Activated T-cell treated with anti-CD3 and anti-CD28 coated beads, Interleukin-2, amount 50 U/mL, for 72 hours (primary cell): Measurements from ENCODE around the gene SPG7. TPM values are rescaled to one million over a fixed set of nuclear protein-coding genes. Genes with fewer than 3 reads are reported as not detected.

ENCODE experiments used
- ATAC-seq, 2 donors: fragments of 150-1000 bp; cut with Tn5 transposase; replicated peaks in 1 of 2; 2 replicates each; pipeline ENCODE4 v1.10.0; 2021; ENCODE audit warnings: moderate library complexity in 2 of 2, mild to moderate bottlenecking in 1 of 2
- DNase-seq, 2 donors: peaks; one replicate each; pipeline ENCODE4 v3.0.0; 2021 to 2022; ENCODE audit warnings: mixed read lengths in 1 of 2
- H3K27ac Mint-ChIP-seq: one replicate; pipeline ENCODE4 v1.8.0; 2022; ENCODE audit warnings: mild to moderate bottlenecking, moderate library complexity, mixed read lengths
- H3K27me3 Mint-ChIP-seq: one replicate; pipeline ENCODE4 v1.8.0; 2022; ENCODE audit warnings: low read depth, mixed read lengths
- H3K36me3 Mint-ChIP-seq, 2 donors: one replicate each; pipeline ENCODE4 v1.8.0; 2022; ENCODE audit warnings: mixed read lengths in 2 of 2, mild to moderate bottlenecking in 1 of 2; ENCODE audit not compliant: insufficient read depth in 2 of 2
- H3K4me1 Mint-ChIP-seq: one replicate; pipeline ENCODE4 v1.8.0; 2022; ENCODE audit warnings: low read depth, mixed read lengths
- H3K4me3 Mint-ChIP-seq, 2 donors: one replicate each; pipeline ENCODE4 v1.8.0; 2022; ENCODE audit warnings: mild to moderate bottlenecking in 2 of 2, mixed read lengths in 2 of 2, moderate library complexity in 2 of 2
- H3K9me3 Mint-ChIP-seq, 2 donors: one replicate each; pipeline ENCODE4 v1.8.0; 2022; ENCODE audit warnings: mixed read lengths in 2 of 2
- total RNA-seq, 2 donors: library from RNA; stranded (reverse); gene quantifications; one replicate each; pipeline ENCODE4 v1.2.3, GENCODE V29; 2022

Gene SPG7
- total RNA-seq, 2 donors from 2014 or later: 67.4 to 82.1 TPM

- Mint-ChIP-seq H3K27me3 (no peaks in the 10 kb centered on the region), H3K4me3 (peak overlapping the region in 1 of 2 donors; percentile 20), H3K36me3 (no peaks in the 10 kb centered on the region), H3K27ac (no peak overlapping the region), H3K9me3 (no peaks in the 10 kb centered on the region), H3K4me1 (peaks cover 12% of the 10 kb centered on the region)
- ATAC-seq (peak; percentile 74 to 89), DNase-seq (peak in 1 of 2 donors; percentile 29)
Observed at GRCh38 chr16:89593841-89594240, 85.6 kb downstream of the SPG7 start.

DNA sequence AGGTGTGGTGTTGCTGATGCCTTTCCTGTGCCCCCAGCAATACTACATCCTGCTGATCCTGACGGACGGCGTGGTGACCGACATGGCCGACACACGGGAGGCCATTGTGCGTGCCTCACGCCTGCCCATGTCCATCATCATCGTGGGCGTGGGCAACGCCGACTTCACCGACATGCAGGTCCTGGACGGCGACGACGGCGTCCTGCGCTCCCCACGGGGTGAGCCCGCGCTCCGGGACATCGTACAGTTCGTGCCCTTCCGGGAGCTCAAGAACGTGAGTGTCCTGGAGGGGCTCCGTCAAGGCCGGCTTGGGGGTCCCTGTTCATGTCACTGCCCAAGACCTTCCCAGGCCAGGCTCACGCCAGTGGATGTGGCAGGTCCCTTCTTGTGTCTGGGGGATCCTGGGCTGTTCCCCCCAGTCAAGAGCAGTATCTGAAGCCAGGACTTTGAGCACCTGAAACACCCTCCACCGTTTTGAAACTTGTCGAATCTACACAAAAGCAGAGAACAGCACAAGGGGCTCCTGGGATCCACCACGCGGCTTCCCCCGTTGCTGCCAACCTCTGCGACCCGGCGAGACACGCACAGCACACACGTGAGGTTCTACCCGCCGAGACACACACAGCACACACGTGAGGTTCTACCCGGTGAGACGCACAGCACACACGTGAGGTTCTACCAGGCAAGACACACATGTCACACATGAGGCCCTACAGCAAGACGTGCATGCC, 87.3 kb downstream of the SPG7 start:
- Mint-ChIP-seq H3K36me3 (no peaks in the 10 kb centered on the region), H3K27ac (no peak overlapping the region), H3K27me3 (no peaks in the 10 kb centered on the region), H3K4me1 (peaks cover 12% of the 10 kb centered on the region), H3K9me3 (no peaks in the 10 kb centered on the region), H3K4me3 (no peak overlapping the region)
- no peak for ATAC-seq
- DNase-seq: no peak

DNA sequence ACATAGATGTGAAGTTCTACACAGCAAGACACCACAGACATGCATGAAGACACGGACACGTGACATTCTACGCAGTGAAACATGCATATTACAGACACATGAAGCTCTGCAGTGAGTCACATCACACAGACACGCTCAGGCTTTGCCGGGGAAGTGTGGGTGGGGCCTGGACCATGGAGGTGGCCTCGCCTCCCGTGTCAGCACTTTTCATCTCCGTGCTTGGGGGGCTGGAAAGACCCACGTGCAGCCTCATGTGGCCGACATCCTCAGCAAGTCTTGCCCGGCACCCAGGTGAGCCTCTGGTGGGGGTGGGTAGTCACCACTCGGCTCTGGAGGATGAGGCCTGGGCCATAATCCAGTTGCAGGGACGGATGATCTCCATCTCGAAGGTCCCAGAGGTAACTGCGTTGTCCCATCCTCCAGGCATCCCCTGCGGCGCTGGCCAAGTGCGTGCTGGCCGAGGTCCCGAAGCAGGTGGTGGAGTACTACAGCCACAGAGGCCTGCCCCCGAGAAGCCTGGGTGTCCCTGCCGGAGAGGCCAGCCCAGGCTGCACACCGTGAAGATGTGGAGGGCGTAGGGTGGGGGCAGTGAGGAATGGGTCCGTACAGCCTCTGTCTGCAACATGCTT, 88.0 kb downstream of the SPG7 start:
- DNase-seq (no peak), ATAC-seq (no peak)
- no peak overlapping the region for H3K27ac Mint-ChIP-seq
- no peaks in the 10 kb centered on the region for H3K9me3 Mint-ChIP-seq
- H3K36me3 Mint-ChIP-seq: no peaks in the 10 kb centered on the region
- no peaks in the 10 kb centered on the region for H3K27me3 Mint-ChIP-seq
- H3K4me3 Mint-ChIP-seq: no peak overlapping the region
- H3K4me1 Mint-ChIP-seq: peaks cover 12% of the 10 kb centered on the region

DNA sequence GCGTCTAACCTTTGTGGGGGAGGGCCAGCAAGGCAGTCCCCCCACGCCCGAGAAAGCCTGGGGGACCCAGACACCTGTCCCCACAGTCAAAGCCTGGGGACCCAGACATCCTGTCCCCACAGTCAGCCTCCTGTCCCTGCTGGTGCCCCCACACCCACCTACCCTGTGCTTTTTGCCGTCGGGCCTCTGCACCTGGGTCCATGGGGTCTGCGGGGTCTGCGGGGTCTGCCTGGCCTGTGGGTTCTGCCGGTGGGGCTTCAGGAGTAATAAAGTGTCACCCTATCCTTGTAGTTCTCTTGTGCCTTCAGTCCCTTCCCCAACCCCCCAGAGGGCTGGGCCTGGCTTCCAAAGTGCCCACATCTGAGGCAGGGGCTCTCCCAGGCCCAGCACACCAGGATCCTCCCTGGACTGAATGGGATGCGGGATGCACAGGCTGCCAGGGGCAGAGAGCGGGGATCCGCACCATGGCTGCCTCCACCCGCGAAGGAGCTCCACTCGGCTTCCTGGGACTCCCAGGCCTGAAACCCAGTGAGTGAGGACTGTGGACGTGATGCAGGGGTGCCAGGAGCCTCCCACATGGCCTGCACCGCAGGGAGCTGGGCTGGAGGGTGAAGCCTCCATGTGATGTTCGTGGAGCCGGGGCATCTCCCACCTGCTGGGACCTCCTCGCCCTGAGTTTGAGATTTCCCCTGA, 88.9 kb downstream of the SPG7 start:
- H3K4me1 Mint-ChIP-seq: peaks cover 12% of the 10 kb centered on the region
- ATAC-seq: no peak
- no peaks in the 10 kb centered on the region for H3K36me3 Mint-ChIP-seq
- no peak overlapping the region for H3K4me3 Mint-ChIP-seq
- H3K27ac Mint-ChIP-seq: no peak overlapping the region
- no peaks in the 10 kb centered on the region for H3K9me3 Mint-ChIP-seq
- no peaks in the 10 kb centered on the region for H3K27me3 Mint-ChIP-seq
- no peak for DNase-seq

DNA sequence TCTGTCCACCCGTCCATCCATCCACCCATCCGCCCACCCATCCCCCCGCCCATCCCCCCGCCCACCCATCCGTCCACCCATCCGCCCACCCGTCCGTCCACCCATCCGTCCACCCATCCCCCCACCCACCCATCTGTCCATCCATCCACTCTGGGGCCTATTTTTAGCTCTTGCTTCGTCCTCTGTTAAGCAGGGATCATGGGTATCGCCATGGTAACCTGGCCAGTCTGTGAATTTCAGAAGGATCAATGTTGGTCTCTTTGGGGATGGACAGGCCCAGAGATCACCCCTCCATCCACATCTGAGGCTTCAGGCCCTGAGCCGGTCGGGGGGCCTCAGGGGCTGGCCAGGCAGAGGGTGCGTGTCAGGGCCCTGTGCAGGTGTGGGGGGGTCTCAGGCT, 90.0 kb downstream of the SPG7 start:
- Mint-ChIP-seq H3K27ac (no peak overlapping the region), H3K9me3 (no peaks in the 10 kb centered on the region), H3K4me1 (peaks cover 23% of the 10 kb centered on the region), H3K4me3 (no peak overlapping the region), H3K36me3 (no peaks in the 10 kb centered on the region), H3K27me3 (no peaks in the 10 kb centered on the region)
- DNase-seq: no peak
- no peak for ATAC-seq

DNA sequence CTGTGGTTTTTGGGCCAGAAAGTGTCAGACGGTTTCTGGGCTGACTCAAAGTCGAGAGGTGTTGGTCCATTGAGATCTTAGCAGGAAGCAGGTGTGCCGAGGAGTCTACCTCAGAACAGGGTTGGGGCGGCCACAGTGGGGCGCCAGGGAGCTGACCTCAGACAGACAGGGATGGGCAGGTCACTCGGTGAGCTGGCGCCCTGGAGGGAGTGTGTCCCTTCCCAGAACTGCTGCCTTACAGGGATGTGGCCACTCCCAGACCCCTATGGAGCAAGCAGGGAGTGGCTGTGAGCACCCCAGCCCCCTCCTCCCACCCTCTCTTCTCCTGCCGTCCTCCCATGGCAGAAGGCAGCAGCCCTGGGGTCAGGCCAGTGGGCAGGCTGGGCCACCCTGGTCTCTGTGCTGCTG, 91.3 kb downstream of the SPG7 start:
- H3K9me3 Mint-ChIP-seq: no peaks in the 10 kb centered on the region

GRCh38 chr16:89599902-89600301, 91.7 kb downstream of the SPG7 start:
- no peak overlapping the region for H3K27ac Mint-ChIP-seq
- H3K36me3 Mint-ChIP-seq: no peaks in the 10 kb centered on the region
- H3K27me3 Mint-ChIP-seq: no peaks in the 10 kb centered on the region
- ATAC-seq: no peak
- no peak for DNase-seq
- H3K9me3 Mint-ChIP-seq: no peaks in the 10 kb centered on the region
- no peak overlapping the region for H3K4me3 Mint-ChIP-seq
- peaks cover 12% of the 10 kb centered on the region for H3K4me1 Mint-ChIP-seq

More for the DNA sequence above, 91.3 kb downstream of the SPG7 start:
- Mint-ChIP-seq H3K4me1 (peaks cover 12% of the 10 kb centered on the region), H3K27ac (no peak overlapping the region), H3K4me3 (no peak overlapping the region), H3K27me3 (no peaks in the 10 kb centered on the region), H3K36me3 (no peaks in the 10 kb centered on the region)
- peak; percentile 35 to 38 for ATAC-seq
- peak; percentile 54 to 55 for DNase-seq

DNA sequence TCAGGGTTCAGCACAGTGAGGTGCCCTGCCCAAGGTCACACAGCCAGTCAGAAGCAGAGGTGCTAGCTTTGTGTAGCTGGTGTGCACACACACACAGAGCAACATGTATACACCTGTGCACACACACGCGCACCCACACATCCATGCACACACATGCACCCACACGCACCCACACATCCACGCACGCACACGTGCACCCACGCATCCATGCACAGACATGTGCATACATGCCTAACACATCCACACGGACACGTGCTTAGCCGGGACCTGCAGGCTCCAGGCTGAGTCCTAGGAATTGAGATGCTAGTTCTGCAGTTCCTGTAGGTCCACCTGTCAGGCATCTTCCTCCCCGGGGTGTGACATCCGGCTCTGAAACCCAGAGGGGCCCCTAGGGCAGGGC, 92.2 kb downstream of the SPG7 start:
- Mint-ChIP-seq H3K9me3 (no peaks in the 10 kb centered on the region), H3K36me3 (no peaks in the 10 kb centered on the region), H3K27ac (no peak overlapping the region), H3K4me3 (no peak overlapping the region), H3K27me3 (no peaks in the 10 kb centered on the region), H3K4me1 (peaks cover 12% of the 10 kb centered on the region)
- DNase-seq: no peak
- ATAC-seq: no peak

DNA sequence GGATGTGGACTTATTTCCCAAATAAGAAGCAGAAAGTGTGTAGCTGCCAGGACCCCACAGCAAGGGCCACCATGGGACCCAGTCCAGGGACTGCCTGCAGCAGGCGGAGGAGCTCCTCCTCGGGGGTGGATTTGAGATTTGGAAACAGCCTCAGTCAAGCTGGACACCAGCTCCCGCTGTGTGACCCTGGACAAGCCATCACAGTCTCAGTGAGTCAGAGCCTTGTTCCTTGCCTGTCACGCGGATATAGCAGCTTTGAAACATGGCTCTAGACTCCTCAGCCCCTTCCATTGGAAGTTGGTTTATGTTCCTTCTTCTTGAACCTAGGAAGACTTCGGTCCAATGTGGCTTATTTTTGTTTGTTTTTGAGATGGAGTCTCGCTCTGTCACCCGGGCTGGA, 92.8 kb downstream of the SPG7 start:
- Mint-ChIP-seq H3K4me3 (no peak overlapping the region), H3K36me3 (no peaks in the 10 kb centered on the region), H3K27me3 (no peaks in the 10 kb centered on the region), H3K9me3 (no peaks in the 10 kb centered on the region), H3K4me1 (peaks cover 12% of the 10 kb centered on the region), H3K27ac (no peak overlapping the region)
- no peak for ATAC-seq
- no peak for DNase-seq

GRCh38 chr16:89601906-89602272, 93.7 kb downstream of the SPG7 start:
- ATAC-seq: no peak

DNA sequence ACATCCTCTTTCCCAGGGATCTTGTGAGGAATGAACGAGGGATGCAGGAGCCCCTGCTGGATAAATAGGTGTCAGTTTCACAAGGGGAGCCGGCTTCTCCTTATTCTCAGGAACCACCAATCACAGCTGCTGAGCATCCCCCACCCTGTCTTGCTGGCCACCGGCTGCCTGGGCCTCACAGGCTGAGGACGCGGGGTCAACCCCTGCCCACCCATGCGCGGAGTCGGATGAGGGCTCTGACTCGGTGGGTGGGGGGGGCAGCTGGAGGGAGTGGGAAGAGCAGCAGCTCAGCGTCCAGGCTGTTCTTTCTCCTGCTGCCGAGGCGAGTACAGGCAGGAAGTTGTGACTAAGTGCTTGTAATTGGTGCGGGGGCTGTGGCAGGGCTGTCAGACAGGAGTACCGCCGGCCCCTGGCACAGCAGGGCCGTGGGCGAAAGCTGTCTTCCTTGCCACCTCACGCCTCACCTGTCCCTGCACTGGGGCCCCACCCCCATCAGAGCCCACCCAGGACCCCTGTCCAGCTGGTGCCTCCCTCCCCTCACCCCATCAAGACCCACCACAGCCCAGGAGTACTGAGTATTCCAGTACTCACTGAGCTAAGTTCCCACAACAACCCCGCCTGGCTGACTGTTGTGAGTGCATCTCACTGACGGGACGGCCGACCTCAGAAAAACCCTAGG, 94.2 kb downstream of the SPG7 start:
- no peaks in the 10 kb centered on the region for H3K9me3 Mint-ChIP-seq
- no peaks in the 10 kb centered on the region for H3K27me3 Mint-ChIP-seq
- H3K4me1 Mint-ChIP-seq: peaks cover 12% of the 10 kb centered on the region
- DNase-seq (peak; percentile 67 to 74), ATAC-seq (peak; percentile 93 to 95)
- H3K27ac Mint-ChIP-seq: no peak overlapping the region
- H3K4me3 Mint-ChIP-seq: peak overlapping the region; percentile 56 to 67
- no peaks in the 10 kb centered on the region for H3K36me3 Mint-ChIP-seq

More at GRCh38 chr16:89601906-89602272, 93.7 kb downstream of the SPG7 start:
- Mint-ChIP-seq H3K27ac (no peak overlapping the region), H3K9me3 (no peaks in the 10 kb centered on the region), H3K4me1 (peaks cover 12% of the 10 kb centered on the region), H3K4me3 (peak overlapping the region; percentile 56 to 67), H3K27me3 (no peaks in the 10 kb centered on the region), H3K36me3 (no peaks in the 10 kb centered on the region)
- DNase-seq: no peak

DNA sequence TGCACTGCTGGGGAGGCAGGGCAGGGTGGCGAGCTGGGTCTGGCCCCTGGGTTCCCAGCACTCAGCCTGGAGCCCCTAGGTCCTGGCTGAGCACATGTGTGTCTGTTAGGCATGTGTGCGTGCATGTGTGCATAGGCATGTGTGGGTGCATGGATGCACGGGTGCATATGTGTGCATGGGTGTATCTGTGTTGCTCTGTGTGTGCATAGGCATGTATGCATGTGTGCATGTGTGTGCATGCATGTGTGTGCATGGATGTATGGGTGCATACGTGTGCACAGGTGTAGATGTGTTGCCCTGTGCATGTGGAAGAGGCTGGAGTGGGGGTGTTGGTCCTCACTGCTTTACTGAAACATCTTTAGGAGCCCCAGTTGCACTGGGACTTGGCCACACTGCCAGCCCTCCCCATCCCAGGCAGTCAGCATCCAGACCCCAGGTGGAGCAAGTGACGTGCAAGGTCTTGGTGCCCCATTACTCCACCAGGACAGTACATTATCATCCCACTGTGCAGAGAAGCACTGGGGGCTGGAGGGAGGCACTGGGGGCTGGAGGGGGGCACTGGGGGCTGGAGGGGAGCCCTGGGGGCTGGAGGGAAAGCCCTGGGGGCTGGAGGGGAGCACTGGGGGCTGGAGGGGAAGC, 94.9 kb downstream of the SPG7 start:
- Mint-ChIP-seq H3K36me3 (no peaks in the 10 kb centered on the region), H3K9me3 (no peaks in the 10 kb centered on the region), H3K27me3 (no peaks in the 10 kb centered on the region), H3K4me3 (peak overlapping the region; percentile 45 to 67), H3K27ac (no peak overlapping the region), H3K4me1 (peaks cover 12% of the 10 kb centered on the region)
- ATAC-seq (no peak), DNase-seq (no peak)

DNA sequence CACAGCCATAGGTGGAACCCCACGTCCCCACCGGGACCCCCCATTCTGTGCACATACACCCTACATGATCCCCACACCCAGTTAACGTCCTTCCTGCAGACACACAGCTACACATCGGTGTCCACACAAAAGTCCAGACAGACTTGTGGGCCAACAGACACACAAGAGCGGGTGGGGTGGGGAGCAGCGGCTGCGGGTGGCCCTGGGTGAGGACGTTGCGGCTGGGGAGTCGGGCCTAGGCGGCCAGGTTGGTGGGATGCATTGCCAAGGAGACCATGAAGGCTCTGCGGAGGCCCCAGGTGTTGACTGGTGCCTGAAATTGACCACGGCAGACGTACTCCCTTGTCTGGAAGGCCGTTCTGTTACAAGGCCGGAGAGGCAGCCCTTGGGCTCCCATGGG, 96.6 kb downstream of the SPG7 start:
- Mint-ChIP-seq H3K36me3 (no peaks in the 10 kb centered on the region), H3K27ac (no peak overlapping the region), H3K9me3 (no peaks in the 10 kb centered on the region), H3K4me3 (no peak overlapping the region), H3K4me1 (peaks cover 12% of the 10 kb centered on the region), H3K27me3 (no peaks in the 10 kb centered on the region)
- no peak for DNase-seq
- ATAC-seq: no peak
